ENCODE measurements around the gene PRKCH.

GRCh38 chr14:61535458-61535857 lies 214.1 kb downstream of the PRKCH start:
- TF ChIP-seq POLR2A (IDR thresholded peaks at IDR 0.05) (no peak), CTCF (IDR thresholded peaks at IDR 0.05) (no peak)
